ENCODE data around the gene CUEDC1.
A peak's percentile ranks its signal among the peaks of the same experiment; 100 is the strongest.

Gene CUEDC1

GRCh38 chr17:57957886-57958285, 2.7 kb upstream of the CUEDC1 start:
- DNase-seq (ENCODE audit: low read depth in 2 of 2): no peak

DNA sequence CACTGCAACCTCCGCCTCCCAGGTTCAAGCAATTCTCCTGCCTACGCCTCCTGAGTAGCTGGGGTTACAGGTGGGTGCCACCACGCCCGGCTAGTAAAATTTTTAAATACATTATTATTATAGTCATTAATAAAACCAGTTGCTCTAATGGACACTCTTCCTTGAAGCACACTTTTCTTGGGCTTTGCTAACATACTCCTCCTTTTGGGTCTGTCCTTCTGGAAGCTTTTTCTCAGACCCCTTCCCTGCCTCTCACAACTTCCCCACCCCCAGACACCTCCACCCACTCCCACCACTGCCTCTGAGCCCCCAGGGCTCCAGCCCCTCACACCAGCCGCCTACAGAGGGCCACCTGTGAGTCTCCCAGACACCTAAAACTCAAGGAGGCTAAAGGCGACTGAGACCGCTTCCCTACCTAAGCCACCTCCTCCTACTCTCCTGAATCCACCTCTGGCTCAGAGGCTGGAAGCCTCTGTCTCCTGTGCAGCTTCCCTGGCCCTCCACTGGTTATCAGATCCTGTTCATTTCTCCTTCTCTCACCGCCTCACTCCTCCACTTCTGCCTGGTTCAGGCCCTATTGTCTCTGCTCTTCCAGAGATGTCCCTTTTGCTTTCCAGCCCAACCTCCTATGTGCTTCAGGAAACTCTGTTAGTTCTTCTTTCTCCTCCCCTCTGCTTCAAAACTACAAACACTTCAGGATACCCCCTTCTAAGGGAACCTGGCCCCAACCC, 2.1 kb upstream of the CUEDC1 start:
- no peak for DNase-seq (ENCODE audit: low read depth in 2 of 2)

DNA sequence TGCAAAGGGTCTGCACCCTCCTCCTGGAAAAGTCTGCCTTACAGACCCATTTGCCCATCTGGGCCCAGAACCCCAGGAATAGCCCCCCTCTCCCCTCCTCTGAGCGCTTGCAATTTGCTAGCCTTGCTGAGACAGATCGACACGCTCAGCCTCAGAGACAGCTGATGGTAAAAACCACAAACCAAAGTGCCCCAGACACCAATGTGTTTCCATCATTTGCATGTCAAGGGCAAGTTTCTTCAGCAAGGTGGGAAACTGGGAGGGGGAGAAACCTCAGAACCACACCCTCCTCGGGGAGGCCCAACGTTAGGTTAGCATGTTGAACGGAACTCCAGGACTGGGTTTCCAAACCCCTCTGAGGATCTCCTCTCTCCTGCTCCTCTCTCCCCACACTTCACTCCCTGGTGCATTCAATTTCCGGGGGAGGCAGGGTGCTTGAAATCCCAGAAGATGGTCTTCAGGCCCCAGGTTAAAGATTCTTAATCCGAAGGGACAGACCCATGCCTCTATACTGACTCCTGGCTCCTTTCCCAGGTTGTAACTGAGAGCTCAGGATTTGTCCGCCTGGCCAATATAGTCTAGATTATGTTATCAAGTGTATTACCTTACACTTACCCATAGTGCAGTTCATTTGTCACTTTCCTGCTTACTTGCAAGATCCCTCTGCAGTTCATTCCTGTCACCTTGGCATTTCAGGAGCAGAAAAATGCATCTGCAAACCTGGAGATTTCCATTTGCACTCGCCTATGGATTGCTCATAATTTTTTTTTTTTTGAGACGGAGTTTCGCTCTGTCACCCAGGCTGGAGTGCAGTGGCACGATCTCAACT, 1.3 kb upstream of the CUEDC1 start:
- DNase-seq (ENCODE audit: low read depth in 2 of 2): peak in 1 of 2 donors; percentile 6

DNA sequence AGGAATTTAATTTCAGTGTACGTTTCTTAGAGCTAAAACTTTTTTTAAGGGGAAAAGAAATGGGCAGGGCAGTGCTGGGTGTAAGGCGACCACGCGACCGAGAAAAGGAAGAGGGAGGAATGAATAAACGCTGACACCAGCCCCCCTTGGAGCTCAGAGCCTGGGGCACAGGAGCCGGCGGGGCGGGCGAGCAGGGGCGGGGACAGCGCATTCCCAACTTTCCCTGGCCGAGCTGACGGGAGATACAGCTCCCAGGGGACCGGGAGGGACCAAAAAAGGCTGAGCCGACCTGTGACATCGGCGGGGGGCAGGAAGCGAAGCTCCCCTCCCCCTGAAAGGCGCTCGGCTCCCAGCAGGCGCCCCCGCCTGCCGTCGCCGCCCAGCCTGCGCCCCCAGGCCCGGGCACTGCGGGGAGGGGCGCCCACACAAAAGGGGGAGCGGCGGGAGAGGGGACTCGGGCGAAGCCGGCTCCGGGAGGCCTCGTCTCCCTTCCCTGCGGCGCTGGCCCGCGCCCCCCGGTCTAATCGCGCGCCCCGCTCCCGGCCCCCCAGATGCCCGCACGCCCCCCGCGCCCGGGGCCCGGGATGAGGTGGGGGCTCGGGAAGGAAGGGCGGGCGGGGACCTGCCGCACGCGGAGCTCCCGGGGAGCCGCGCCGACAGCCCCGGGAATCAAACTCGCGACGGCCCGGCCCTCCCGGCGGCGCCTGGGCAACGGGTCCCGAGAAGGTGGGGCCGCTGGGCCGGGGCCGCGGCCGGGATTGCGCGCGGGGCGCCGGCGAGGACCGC, 622 bp downstream of the CUEDC1 start:
- no peak for DNase-seq (ENCODE audit: low read depth in 2 of 2)

DNA sequence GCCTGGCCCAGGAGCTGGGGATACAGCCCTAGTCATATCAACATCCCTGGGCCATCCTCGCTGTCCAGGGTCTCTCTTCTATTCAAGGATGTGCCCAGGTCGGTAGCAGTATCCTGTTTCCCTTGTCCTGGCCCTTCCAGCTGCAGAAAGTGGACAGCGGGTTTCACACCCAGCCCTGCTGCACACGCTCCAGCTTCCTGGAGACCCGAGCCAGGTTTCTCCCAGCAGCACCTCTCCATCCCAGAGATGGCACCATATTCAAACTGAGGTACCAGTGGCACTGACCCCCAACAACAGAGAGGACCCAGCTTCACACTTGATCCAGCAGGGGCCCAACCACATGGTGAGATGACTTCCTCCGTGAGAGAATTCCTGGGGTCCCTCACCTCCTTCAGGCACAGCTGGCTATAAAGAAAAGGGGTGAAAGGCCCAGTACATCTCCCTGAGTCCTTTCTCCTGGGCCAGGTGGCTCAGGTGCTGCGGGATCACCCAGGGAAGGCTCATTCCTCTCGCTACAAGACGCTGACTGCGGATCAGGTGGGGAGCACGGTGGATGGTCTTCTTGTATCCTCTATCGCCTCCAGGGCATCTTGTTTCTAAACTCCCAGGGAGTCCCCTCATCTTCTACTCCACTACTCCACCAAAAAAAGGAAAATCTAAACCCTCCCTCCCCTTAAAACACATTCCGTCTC, 1.4 kb downstream of the CUEDC1 start:
- no peak for DNase-seq (ENCODE audit: low read depth in 2 of 2)

- DNase-seq (ENCODE audit: low read depth in 2 of 2): no peak
Observed at GRCh38 chr17:57953219-57953618, 2.0 kb downstream of the CUEDC1 start.

GRCh38 chr17:57949649-57950048, 5.6 kb downstream of the CUEDC1 start:
- no peak for DNase-seq (ENCODE audit: low read depth in 2 of 2)

DNA sequence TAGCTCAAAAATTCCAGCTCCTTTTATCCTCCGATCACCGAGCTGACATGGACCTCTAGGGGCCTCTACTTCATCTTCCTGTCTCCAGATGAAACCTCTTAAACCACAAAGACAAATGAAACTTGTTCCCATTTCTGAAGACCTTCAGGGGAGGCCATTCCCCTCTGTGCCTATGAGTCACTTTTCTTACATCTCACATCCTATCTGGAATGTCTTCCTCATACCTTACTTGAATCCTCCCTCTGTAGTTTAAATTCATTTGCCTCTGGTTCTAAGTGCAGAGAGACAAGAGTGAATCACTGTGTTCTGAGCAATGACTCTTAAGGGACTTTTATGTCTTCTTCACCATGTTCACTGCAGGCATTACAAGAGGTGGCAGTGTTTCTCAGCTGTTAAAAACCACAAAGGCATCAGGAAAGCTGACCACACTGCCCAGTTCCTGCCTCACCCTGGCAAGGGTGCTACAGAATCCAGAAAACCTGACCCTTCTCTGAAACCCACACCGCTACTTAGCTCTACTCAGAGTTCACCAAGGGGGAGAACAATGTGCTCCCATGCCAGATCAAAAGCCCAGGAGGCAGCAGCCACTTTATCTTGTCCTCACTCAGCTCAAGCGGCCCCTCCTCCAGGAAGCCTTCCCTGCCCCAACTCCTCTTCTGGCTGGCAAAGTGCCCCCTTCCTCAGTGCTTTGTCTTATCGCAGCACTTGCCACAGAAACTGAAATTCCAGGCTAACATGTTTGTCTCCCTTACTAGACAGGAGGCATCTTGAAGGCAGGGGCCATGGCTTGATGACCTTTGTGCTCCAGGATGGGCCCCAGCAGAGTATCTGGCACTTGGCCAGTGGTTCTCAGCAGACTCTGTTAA, 6.4 kb downstream of the CUEDC1 start:
- DNase-seq (ENCODE audit: low read depth in 2 of 2): no peak

- no peak for DNase-seq (ENCODE audit: low read depth in 2 of 2)
Observed at GRCh38 chr17:57948169-57948554, 7.0 kb downstream of the CUEDC1 start.

DNA sequence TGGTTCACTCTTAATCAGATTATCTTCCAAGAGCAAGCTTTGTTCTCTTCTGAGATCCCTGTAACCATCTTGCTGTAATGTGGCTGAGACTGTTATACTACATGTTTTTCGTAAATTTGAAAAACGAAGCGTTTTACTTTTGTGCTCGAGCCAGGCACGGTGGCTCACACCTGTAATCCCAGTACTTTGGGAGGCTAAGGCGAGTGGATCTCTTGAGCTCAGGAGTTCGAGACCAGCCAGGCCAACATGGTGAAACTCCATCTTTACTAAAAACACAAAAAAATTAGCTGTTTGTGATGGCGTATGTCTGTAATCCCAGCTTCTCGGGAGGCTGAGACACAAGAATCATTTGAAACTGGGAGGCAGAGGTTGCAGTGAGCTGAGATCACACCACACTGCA, 7.8 kb downstream of the CUEDC1 start:
- DNase-seq (ENCODE audit: low read depth in 2 of 2): no peak

DNA sequence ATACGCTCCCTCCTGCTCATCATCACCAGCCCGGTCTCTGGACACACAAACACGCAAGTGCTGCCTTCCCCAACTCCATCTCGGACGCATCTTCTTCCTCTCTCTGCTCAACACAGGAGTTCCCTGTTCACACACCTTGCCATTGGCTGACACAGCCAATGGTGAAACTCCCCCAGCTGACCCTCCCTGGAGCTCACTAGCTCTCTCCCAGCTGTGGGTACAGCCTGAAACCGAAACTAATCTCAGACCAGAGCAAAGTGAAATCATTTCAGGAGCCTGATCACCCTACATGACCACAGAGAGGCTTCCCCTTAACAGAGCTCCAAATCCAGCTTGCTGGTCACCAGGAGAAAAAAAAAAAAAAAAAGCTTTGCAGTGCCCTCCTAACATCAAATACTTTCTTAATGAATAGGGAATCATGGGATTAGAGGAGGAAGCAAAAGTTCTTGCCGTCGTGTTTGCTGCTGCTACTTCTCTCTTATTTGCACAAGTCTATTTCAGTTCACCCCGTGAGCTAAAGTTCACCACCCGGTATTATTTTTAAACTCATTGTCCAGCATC, 8.3 kb downstream of the CUEDC1 start:
- no peak for DNase-seq (ENCODE audit: low read depth in 2 of 2)

DNA sequence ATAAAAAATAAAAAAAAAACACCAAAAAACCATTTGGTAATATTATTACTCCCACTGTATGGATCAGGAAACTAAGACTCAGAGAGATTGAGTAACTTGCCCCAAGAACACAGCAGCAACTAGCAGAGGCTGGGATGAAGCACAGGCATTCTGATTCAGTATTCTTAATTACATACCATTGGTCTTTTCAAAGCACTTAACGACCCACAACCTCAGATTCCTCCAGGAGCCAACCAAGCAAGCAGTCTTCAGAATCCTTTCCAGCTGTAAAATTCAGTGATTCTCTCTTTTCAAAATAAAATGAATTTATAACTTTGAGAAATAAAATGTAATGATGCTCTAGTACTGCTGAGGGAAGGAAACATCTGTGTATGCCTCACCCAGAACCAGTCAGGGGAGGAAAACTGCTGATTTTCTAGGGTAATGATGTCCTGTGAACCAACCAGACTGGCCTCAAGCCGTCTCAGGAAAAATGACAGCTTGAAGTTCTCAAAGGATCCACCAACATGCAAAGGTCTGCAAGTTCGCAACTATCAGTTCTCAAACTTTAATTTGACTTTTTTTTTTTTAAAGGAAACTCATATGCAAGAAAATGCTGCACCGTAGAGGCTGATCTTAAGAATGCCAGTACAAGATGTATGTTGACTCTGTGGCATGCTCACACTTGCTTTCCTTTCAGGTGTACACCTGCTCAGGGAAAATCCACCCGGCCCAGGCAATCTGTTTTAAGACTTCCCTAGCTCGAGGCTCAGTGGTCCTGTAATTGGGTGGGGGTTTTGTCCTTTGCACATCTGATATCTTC, 9.0 kb downstream of the CUEDC1 start:
- no peak for DNase-seq (ENCODE audit: low read depth in 2 of 2)

DNA sequence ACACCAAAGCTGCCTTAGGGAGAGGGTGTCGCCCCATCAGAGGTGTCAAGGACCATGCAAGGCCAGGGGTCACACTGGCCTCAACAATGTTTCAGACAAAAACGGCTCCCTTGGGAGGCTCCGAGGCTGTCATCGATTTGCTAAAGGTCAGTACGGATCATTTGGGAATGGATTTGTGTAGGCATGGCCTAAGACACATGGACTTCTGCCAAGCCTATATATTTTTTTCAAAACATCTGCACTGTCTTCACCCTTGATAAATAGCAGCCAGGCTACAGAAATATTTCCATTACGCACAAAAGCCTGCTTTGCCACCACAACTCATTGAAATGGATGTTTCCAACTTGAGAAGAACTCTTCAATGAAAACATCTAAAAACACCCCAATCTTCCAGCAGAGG, 10.3 kb downstream of the CUEDC1 start:
- DNase-seq (ENCODE audit: low read depth in 2 of 2): no peak

DNA sequence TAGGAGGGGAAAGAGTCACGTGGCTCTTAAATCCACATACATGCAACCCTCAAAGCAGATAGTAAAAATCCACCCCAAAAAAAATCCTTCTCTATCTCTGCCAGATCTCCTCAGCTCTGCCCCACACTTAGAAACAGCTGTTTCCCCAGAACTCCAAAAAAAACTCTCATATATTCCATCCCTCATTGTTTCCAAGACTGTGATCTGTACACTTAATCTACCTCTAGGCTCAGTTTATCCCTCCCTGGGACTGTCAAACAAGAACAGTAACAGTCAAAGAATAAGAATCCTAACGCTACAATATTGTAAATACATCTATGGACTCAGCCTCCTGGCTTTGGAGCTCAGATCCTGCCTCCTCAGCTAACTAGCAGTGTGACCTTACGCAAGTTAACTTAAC, 11.6 kb downstream of the CUEDC1 start:
- no peak for DNase-seq (ENCODE audit: low read depth in 2 of 2)

GRCh38 chr17:57943140-57943539, 12.1 kb downstream of the CUEDC1 start:
- no peak for DNase-seq (ENCODE audit: low read depth in 2 of 2)

DNA sequence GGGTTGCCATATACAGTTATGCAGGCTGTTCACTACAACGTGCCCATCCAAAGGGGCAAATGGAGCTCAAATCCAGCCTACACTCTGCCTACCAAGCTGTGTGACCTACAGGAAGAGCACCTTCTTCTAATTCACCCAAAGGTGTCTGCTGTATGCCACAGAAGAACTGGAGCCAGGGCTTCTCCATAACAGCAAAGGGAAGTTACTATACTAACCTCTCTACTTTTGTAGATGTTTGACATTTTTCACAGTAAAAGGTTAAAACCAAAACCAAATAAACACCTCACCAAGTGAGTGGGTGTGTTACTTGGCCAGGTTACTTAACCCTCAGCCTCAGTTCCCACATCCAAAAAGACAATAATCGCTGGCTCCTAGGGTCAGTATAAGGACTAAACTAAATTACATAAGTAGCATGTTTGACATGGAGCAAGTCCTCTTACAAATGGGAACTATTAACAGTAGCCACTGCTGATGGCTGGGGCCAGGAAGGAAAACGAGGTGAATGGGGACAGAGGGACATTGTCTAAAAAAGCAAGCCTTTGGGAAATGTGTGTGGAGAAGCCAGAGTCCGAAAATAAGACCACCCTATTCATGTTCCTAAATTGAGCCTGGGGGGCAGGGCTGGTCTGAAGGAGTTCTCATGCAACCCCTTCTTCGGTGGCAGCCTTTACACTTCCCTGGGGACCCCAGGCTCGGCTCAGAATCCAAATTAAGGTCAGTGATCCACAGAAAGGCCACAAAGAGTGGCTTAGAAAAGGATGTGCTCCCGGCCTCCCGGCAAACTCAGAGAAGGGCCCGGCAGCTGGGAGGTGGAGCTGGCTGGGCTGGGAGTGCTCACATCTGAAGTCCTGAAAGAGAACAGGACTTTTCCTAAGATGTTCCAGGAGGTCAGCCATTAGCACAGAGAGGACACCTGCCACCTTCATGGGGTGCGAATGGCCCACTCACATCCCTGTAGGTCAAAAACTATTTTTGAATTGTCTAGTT, 13.5 kb downstream of the CUEDC1 start:
- no peak for DNase-seq (ENCODE audit: low read depth in 2 of 2)

GRCh38 chr17:57940653-57941329, 14.4 kb downstream of the CUEDC1 start:
- DNase-seq (ENCODE audit: low read depth in 2 of 2): peak in 1 of 2 donors; percentile 4

GRCh38 chr17:57940231-57940630, 15.0 kb downstream of the CUEDC1 start:
- no peak for DNase-seq (ENCODE audit: low read depth in 2 of 2)

Data from stimulated activated CD8-positive, alpha-beta memory T cell treated with anti-CD3 and anti-CD28 coated beads, Interleukin-15, amount 100 ng/mL, for 4 hours (primary cell).